Stimulated activated CD8-positive, alpha-beta memory T cell treated with anti-CD3 and anti-CD28 coated beads, Interleukin-2, amount 100 ng/mL, for 48 hours (primary cell): ENCODE data around the gene ANKRD66.
"Not testable (repeated sequence)": the region's sequence is repeated elsewhere in the genome, so short reads cannot be mapped to it uniquely, and the experiment has no call there.

Experiments used
- DNase-seq, 2 donors: peaks; one replicate each; pipeline ENCODE4 v3.0.0-alpha.2; 2020; ENCODE audit warnings: low read depth in 2 of 2

The ANKRD66 gene

DNA sequence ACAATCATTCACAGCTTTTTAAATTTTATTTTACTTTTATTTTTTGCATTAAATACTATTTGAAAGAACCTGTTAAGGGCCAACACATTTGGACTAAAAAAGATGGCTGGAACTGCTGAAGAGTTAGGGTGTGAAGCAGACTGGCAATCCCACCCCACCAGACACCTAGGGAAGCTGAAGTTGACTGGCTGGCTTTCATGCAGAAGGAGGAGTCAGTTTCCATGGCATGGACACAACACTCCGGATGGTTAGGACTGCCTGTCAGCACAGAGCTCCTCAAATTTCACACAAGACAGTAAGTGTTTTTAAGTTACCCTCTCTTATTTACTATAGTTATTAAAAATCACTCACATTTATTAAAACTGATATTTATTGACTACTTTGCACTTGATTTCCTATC, at the start of gene ANKRD66:
ANKRD66 (plus strand) TSS at position 238 of the 400 bp plus-strand sequence. CDS start 5,016 bp downstream, outside the sequence.
- DNase-seq = no peak

DNA sequence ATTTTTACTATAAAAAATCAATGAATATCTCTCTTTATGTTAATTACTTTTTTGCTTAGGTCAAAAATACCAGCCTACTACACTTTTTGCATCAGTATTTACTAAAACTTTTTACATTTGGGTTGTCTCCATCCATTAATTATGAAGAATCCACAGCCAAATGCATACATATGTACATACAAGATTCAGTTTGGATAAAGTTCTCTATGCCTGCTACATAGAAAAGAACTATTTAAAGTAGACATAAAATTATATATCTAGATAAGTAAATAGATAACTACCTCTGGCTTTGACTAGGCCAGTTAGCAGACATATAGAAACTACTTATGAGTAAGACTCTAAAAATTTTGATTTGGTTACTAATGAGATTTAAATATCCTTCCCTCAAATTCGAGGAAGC, 46.8 kb upstream of the ANKRD66 start:
- no peak for DNase-seq

DNA sequence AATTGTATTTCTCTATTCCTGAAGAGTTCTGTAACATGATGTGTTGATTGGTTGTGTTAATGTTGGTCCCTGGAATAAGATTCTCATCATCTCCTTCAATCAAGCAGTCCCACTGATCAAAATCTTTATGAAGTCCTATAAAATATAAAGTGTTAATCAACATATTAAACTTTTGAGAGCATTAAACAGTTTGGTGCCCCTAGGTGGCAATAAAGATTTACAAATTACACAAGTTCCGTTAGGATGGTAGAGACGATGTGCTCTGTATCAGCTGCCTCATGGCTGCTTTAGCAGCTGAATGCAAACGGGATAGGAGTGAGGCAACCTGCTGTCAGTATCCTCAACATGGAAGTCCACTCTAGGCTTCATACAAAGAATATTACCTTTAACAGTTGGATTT, 42.2 kb upstream of the ANKRD66 start:
- DNase-seq = no peak

DNA sequence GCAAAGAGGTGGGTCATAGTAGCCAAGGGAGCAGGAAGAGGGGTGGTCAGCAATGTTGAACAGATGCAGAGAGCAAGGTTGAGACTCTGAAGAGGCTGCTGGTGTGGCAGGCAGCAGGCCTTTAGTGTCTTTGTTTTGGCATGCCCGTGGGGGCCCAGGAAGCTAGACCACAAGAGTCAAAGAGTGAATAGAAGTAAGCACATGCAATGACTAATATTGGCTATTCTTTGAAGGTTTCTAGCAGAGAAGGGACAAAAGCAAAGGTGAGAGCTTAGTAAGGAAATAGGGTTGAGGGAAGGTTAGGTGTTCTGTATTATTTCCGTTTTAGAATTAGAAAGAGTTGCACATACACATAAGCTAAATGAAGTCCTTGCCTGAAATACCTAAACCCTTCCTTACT, 40.3 kb upstream of the ANKRD66 start:
- no peak for DNase-seq

DNA sequence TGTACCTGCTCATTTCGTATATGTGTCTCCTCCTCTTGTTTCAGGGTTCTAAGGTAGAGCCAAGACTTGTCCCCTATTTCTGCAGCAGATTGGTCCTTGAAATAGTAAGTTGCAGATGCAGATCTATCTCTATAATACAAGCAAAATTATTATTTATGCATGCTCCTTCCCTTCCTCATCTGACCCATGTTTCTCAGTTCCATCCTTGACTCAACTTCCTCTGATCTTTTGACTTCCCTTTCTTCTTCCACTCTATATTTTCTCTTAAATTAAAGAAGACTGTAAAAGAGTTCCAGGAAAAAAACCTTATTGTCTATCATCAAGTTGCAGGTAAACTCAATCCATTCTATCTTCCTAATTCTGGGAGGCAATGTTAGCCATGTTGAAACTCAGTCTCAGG, 35.2 kb upstream of the ANKRD66 start:
- no peak for DNase-seq

DNA sequence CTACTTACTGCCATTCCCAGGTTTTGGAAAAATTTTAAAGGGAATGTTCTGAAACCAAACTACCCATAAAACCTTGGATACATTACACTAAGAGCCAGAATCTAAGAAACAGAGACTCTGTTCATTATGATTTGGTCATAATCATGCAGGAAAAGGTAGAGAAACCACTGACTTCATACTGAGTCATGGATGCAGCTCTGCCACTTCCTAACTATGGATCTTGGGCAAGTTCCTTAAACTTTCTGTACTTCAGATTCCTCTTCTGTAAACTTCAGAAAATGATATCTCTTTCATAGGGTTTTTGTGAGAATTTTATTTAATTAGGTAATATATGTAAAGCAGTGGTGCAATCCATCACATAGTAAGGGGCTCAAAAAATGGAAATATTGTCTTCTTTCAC, 31.6 kb upstream of the ANKRD66 start:
- no peak for DNase-seq

DNA sequence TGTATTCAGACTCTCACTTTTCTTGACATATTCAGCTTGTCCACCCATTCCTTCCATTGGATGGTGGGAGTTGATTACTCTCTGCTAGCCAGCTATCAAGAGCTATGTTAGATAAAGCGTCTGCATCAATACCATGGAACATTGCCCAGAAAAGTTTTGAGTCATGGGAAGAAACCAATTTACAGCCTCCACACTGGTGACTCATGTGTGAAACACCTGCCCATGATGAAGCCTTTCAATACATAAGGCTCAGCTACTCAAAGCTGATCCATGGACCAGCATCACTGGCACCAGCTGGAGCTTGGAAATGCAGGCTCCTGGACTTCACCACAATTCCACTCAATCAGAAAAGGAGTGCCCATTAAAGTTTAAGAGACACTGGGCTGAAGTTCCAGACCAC, 27.6 kb upstream of the ANKRD66 start:
- DNase-seq = no peak

DNA sequence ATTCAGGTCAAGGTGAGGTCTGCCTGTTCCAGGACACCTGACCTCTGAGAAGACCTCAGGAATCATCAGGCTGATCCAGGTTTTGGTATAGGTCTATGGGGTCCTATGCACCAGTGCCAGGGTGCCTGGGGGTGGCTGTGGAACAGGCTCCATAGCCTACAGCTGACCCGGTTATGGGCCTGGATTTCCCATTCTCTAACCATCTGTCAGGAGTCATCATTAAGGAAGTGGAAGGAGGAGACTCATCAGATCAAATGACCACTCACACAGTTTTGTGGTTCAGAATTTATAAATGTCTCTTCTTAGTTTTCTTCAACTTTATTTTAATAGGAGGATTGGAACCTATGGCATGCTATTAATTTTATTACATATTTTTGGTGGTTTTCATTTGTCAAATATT, 26.3 kb upstream of the ANKRD66 start:
- no peak for DNase-seq

DNA sequence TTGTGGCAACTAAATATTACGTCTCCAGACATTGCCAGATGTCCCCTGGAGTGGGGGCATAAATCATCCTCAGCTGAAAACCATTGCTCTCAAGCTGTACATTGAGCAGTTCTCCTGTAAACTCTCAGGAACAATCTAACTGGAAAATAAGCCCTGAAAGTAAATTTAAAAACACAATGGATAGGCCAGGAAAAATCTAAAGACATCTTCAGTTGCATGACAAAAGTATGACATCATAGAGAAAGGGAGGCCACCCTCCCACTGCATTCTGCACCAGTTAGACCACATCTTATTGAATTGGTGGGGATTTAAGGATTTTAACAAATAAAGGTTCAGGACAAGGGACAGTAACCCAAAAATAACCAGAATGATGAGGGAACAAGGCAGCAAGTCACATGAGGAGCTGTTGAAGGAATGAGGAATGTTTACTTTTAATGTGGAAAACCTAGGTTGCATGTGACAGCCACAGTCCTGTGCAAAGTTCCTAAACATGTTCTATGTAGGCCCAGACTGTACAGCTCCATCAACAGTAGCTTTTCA, 16.9 kb upstream of the ANKRD66 start:
- DNase-seq = no peak

DNA sequence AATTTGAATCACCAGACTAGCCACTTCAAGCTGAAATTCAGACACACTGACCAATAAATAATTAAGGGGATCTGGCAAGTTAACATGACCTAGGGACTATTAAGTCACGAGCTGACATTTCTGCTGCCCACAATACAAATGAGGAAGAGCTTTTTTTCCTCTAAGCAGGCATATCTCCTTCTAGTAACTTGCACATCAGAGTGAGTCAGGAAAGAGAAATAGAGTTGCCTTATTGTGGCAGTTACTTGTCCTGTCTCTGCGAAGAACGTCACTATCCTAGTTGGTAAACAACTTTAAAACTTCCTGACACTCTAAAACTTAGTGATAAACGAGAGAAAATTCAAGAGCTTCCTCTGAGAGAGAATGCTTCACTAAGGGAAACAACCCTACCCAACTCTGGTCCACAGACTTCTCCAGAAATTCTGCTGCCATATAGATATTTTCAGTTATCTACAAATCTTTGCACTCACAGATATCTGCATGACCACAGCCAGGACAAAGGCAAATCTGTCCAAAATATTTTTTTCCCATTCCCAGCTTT, 15.7 kb upstream of the ANKRD66 start:
- DNase-seq = no peak

DNA sequence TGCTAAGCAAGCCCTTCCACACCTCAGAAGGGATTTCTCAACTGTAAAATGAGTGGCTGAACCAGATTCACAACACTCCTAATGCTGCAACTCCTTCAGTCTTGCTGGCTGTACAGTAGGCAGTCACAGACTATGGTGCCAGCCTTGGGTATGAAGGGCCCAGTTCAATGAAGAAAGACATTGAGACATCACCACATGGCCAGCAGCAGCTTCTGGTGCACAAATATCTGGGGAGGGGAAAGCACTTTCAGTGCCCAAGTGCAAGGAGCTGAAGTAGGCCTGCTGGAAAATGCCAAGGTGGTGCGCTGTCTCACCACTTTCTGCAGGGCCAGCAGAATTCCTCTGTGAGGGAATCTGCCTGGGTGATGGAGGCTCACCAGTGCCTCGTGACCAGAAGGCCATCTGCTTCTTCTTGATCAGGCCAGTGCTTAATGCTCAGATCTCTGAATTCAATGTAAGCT, 13.4 kb upstream of the ANKRD66 start:
- no peak for DNase-seq

DNA sequence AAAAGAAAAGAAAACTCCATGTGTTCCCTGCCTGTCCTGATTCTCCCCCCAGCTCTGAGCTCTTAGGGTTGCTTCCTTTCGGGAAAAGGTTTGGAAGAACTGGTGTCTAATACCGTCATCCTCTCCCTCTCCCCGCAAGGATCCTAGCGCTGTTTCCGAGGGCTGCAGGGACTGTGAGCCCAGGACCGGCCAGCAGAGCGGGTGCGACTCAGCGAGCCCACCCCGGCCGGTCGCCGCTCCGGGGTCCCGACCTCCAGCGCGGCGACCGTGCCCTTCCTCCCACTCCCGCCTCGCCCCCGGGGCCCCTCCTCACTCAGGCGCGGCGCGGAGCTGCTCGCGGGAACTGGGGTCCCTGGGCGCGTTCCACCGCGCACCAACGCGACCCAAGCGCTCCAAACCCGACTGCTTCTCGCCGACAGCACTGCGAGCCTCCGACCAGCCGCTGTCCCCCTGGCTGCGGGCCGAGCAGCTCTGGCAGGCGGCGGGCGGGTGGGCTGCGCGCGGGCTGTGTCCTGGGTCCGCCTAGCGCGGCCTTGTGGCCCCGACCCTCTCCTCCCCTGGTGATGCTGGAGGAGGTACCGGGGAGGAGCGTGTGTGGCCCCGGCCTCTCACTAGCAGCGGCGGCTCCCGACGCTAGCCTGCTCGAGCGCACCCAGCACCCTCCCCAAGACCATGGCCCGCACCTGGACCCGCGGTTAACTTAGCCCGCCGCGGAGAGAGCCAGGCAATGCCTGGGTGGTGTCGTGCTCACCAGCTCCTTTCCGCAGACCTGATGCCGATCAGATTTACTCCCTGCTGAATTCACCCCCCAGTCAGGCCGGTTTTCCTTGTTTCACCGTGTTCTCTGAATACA, 11.6 kb upstream of the ANKRD66 start, which contains the start of gene PLA2G7:
PLA2G7 (minus strand) TSS at position 509 of the 853 bp plus-strand sequence. CDS start 12,484 bp downstream, outside the sequence.
- no peak for DNase-seq

DNA sequence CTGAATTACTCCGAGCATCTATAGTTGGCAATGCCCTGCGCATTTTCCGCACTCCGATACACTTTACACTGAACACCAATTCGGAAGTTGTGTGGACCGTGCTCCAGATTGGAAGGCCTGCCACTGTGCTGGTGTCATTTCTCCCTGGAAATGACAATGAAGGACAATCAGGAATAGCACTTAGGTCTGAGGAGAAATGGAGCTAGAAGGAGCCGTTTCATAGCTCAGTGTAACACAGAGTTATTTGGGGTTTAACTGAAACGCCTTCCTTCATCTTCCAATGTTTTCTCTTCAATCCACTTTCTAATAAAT, 11.1 kb upstream of the ANKRD66 start:
- no peak for DNase-seq

DNA sequence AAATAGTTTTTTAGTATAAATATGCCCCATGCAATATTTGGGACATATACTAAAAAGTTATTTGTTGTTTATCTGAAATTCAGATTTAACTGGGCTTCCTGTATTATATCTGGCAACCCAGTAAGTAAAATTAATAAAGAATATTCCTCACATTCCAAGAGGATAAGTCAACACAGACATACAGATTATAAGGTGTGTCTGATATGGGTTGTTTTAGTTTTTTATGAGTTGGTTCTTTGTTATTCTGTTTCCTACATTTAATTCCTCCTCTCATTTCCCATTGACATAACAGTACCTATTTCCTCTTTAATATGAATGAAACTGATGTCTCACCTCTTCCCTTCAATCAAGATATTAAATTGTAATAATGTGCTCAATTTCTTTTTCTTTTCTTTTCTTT, 9.8 kb upstream of the ANKRD66 start:
- no peak for DNase-seq

DNA sequence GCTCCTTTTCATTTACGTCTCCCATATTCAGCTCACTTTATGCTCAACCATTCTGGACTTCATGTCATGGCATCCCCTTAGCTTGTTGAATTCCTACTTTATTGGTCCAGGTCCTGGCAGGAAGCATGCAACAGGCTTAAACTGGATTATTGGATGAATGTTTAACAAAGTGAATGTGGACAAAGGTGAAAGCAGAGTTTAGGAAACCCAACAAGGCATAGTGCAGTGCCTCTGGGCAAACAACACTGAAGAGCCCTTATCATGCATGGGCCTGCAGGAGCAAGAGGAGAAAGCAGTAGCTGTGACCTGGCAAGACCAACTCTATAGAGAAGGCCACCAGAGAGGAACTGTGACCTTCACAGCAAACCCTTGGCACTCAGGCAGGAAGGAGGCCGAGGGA, 5.3 kb upstream of the ANKRD66 start:
- DNase-seq = no peak

DNA sequence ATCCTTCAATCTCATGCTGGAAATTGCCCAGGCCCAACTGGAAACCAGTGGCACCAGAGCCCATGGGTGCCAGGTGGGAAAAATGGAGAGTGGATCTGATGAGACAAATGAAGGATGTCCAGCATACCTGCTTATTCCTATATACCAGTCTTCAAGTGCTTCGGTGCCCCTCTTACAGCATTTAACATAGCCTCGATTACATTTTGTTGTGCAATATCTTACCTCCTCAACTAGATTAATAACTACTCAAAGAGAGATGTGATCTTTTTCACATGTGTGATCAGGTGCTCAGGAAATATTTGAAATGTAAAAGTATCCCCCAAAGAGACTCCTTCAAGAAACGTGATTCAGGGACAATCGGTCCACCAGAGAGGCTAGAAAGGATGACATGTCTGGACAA, 4.8 kb upstream of the ANKRD66 start:
- no peak for DNase-seq

DNA sequence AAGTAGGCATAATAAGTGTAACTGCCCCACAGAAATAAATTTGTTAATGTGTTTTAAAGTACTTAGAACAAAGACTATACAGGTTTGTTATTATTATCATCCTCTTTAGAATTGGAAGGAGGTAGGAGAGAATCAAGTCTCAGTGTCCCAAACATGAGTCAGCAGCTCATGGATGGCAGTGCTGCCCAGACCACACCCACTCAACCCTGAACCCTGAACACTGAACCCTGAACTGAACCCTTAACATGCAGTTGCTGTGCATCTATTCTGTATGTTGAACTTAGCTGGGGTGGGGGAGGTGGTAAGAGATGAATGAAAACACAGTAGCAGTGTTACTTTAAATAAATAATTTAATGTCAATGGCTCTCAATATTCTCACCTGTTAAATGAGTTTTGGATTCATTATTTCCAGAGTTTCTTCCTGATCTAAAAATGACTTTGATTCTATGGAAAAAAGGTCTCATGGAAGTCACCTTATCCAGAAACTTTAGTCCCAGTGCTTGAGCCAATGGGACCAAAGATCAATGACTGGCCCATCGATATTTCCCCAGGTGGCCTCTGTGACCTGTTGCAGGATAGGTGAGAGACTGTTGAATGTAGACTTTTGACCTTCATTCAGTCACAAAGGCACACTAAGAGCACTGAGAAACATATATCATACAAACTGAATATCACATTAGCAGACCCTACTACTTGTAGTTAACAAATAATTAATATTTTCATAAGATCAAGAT, 3.1 kb upstream of the ANKRD66 start:
- DNase-seq = no peak

DNA sequence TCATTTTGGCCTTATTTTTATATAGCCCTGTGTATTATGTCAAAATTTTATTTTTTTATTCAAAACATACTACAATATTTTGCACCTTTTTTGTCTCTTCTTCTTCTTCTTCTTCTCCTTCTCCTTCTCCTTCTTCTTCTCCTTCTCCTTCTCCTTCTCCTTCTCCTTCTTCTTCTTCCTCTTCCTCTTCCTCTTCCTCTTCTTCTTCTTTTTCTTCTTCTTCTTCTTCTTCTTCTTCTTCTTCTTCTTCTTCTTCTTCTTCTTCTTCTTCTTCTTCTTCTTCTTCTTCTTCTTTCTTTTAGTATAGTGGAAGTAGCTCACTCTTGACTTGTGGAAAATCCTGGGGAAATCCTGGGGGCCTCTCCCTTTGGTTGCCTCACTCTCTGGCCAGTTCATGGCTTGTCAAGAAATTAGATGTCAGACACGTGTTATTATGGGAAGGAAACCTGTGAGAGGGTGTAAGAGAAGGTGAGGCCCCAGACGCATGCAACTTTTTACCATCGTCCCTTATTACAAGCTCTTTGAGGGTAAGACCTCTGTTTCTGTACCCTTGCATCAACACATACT, 2.5 kb upstream of the ANKRD66 start:
- DNase-seq = not testable (repeated sequence)

DNA sequence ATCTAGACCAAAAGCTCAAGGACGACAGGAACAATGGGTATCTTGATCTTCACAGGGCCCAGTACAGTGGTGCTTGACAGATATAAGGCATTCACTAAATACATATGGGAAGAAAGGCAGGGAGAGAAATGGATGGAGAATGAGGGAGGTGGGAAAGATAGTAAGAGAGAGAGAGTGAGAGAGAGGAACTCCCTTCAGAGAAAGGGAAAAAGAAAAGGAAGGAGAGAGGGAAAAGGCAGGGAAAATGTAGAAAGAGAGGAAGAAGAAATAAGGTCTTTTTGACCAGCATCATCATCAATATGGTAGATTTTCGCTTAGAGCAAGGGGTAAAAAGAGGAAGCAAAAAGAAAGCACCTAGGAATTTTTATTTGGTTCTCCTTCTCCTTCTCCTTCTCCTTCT, 760 bp upstream of the ANKRD66 start:
- no peak for DNase-seq

DNA sequence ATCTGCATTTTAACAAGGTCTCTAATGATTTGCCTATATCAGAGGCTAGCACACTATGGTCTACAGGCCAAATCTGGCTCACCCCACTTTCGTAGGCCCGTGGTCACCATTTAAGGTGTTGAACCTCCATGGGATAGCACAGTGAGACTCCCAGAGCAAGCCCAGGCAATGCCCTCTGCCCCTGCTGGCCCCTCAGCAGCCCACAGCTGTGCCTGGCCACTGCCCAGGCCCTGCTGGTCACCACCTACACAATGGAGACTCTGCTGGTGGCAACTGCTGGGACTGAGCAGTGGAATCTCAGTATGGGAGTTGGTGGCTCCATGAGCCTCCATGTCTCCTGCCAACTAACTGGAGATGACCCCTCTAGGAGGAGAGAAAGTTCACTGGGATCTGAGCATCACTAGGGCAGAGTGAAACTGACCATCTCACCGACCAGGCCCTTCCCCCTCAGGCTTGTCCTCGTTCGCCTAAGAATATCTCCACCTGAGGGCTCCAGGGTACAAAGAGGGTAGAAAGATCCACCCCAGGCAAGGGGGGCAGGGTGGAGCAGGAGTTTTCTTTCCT, 2.3 kb downstream of the ANKRD66 start:
- no peak for DNase-seq

DNA sequence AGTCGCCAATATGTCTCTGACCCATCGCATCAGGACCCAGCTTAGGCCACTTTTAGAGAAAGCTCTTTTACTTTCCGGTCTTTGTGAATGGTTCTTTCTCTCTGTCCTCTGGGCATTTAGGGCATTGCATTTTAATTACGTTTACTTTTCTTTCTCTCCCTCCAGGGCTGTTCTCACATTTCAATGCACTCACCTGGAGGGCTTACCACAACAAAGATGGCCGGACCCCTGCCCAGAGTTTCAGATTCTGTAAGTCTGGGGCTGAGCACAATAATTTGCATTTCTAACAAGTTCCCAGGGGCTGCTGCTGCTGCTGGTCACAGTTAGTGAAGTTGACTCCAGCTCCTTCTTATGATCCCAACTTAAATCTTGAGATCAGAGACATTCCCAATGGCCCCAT, 3.0 kb downstream of the ANKRD66 start:
- no peak for DNase-seq

DNA sequence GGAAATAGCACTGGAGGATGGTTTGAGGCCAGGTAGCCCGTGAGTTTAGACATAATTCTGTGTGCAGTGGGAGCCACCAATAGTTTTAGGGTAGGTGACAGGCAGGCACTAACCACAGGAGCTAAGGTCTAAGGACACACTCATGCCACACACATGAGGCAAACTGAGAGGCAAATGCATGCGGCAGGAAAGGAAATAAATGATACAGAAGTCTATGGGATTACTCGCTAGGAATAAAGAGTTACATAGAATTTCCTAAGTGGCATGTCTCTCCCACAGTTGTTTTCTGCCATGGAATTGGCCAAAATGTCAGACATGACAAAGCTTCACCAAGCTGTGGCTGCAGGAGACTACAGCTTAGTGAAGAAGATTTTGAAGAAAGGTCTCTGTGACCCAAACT, 4.9 kb downstream of the ANKRD66 start:
- DNase-seq = no peak
